Spleen (tissue), 13 donors: Measurements from ENCODE around the gene FAM43B. TPM values are rescaled to one million over a fixed set of nuclear protein-coding genes. Genes with fewer than 3 reads are reported as not detected.

Experiments used
- DNase-seq: peaks from one replicate; pipeline ENCODE4 v3.0.0-alpha.2; 2020
- H3K27ac ChIP-seq, 8 donors: fragments of 200-600 bp; sonication (generic) in 7 of 8; 1 replicate in 4 of 8; 2 replicates in 4 of 8; pipeline versions ENCODE4 v1.5.0 to v1.8.0; 2016 to 2021; ENCODE audit warnings: inconsistent platforms in 4 of 8, mild to moderate bottlenecking in 4 of 8, moderate library complexity in 1 of 8
- H3K27me3 ChIP-seq, 7 donors: fragments of 200-600 bp; sonication (generic) in 6 of 7; replicated peaks in 1 of 7; 1 replicate in 4 of 7; 2 replicates in 3 of 7; pipeline versions ENCODE4 v1.5.0 to v1.8.0; 2016 to 2021; ENCODE audit warnings: inconsistent platforms in 3 of 7, mild to moderate bottlenecking in 1 of 7
- H3K36me3 ChIP-seq, 6 donors: fragments of 200-600 bp; sonication (generic) in 5 of 6; 1 replicate in 4 of 6; 2 replicates in 2 of 6; pipeline versions ENCODE4 v1.5.0 to v1.8.0; 2016 to 2021; ENCODE audit warnings: inconsistent platforms in 2 of 6
- H3K4me1 ChIP-seq, 6 donors: fragments of 200-600 bp; sonication (generic) in 5 of 6; 1 replicate in 3 of 6; 2 replicates in 3 of 6; pipeline versions ENCODE4 v1.5.0 to v1.8.0; 2016 to 2021; ENCODE audit warnings: inconsistent platforms in 3 of 6
- H3K4me3 ChIP-seq, 8 donors: fragments of 200-600 bp; sonication (generic) in 7 of 8; 1 replicate in 4 of 8; 2 replicates in 4 of 8; pipeline versions ENCODE4 v1.5.0 to v1.8.0; 2016 to 2021; ENCODE audit warnings: inconsistent platforms in 4 of 8, mild to moderate bottlenecking in 4 of 8, moderate library complexity in 2 of 8
- H3K9me3 ChIP-seq, 8 donors: fragments of 200-600 bp; sonication (generic) in 7 of 8; 1 replicate in 4 of 8; 2 replicates in 4 of 8; pipeline versions ENCODE4 v1.5.0 to v1.8.0; 2016 to 2021; ENCODE audit warnings: inconsistent platforms in 4 of 8
- CTCF ChIP-seq, 11 experiments: fragments of 200-600 bp in 7 of 11; fragments of 450-650 bp in 4 of 11; sonication (generic) in 4 of 11; IDR thresholded peaks in 8 of 11; conservative IDR thresholded peaks in 3 of 11; 1 replicate in 7 of 11; 2 replicates in 4 of 11; pipeline versions ENCODE4 v1.4.0 to v1.8.0; 2016 to 2021; ENCODE audit warnings: antibody characterized with exemption in 11 of 11, inconsistent platforms in 4 of 11, mild to moderate bottlenecking in 1 of 11
- POLR2A ChIP-seq, 3 donors: fragments of 450-650 bp; IDR thresholded peaks; one replicate each; pipeline ENCODE4 v1.5.1; 2017; ENCODE audit warnings: antibody characterized with exemption in 3 of 3, mild to moderate bottlenecking in 1 of 3
- POLR2AphosphoS5 ChIP-seq, 3 donors: sonication (generic); formaldehyde crosslinking; IDR thresholded peaks; one replicate each; pipeline ENCODE4 v1.5.1; 2017; ENCODE audit warnings: antibody characterized with exemption in 3 of 3
- WGBS, 5 donors: extraction: QIAGEN DNeasy Blood & Tissue Kit in 3 of 5; methylation state at CpG; one replicate each; pipeline versions ENCODE4 v1.1.5 to v1.1.7; 2013 to 2018; 5-methylcytosine and 5-hydroxymethylcytosine counted together
- intact Hi-C: fragments of 100-400 bp; cut with DNase I; formaldehyde crosslinking; loops from one replicate; pipeline ENCODE4 v1.15.0; 2023; ENCODE audit warnings: low total_unique reads
- long read RNA-seq, 2 donors: transcript quantifications; one replicate each; lab custom pipeline, GENCODE V29; 2026
- polyA plus RNA-seq, 3 donors: library from polyadenylated mRNA; stranded (reverse); fragments of 200-250 nt; gene quantifications; one replicate each; pipeline ENCODE4 v1.2.1, GENCODE V29; 2013
- total RNA-seq, 7 donors: library from RNA; depleted of rRNA in 3 of 7; stranded (reverse); fragments of >200 nt in 3 of 7; fragmentation: NEBNext Ultra II Directional in 4 of 7; extraction: Animal tissue kit (Norgen Biotek cat#: 25700) in 4 of 7; gene quantifications; one replicate each; pipeline versions ENCODE4 v1.1.0 to v1.2.1, GENCODE V29; 2016 to 2021
- donor health status: healthy with polysubstance abuse.
- donor health status: DM: no; HTN: no; CAD: no; lungs with moderate emphysema.
- donor health status: DM: no; HTN: no; CAD: no.
- donor health status: Bipolar disorder and iron deficiency.
- donor health status: healthy.
- donor health status: DM: no; HTN: no; CAD: no.
- donor health status: DM: yes; HTN: yes; CAD: no.

The FAM43B gene
- total RNA-seq (under 1 TPM; 0.27 to 0.97 (median 0.79) TPM), polyA plus RNA-seq (under 1 TPM; 0.11 to 0.24 (median 0.22) TPM)
- long read RNA-seq, donor 1, partial matches to known transcripts: 0 of 2 reads
- long read RNA-seq, donor 1, other reads (novel, unspliced or antisense): 0 of 2 reads
- long read RNA-seq, donor 2, partial matches to known transcripts: 0 of 1 reads
- long read RNA-seq, donor 2, other reads (novel, unspliced or antisense): 0 of 1 reads

DNA sequence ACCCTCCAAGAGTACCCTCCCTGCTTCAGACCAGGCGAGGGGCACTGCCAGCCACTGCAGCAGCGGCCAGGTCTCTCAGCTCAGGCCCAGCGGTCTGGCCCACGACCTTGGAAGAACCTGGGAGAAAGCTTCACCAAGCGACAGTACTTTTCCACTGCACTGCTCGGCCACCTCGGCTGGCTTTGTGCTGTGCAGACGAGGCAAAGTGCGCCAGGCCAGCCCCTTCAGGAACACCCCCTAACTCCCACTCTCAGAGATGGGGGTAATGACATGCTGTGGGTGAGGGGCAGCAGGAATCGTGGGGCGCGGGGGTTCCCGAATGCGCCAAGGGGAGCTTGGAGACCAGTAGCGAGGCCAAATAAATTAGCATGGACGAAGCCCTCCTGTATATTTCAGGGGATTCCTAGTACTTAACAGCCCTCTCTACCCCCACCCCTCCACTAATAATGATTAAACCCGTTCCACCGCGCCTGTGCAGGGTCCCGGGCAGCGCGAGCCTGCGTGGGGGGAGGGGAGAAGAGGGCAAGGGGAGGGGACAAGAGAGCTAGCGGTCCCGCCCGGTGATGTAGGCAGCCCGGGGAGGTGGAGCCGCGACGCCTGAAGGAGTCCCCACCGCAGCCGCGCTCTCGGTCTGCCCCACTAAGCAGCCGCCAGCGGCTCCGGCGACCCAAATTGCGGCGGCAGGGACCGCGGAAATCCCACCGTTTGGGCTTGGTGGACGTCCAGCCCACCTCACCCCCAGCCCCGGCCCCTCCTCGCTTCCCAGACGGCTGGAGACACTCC, at the start of gene FAM43B:
Gene FAM43B, plus strand, starts transcription at position 629 of the 783 bp plus-strand sequence. CDS start 401 bp downstream, outside the sequence.
- Histone ChIP-seq H3K36me3 (no peaks in the 10 kb centered on the region), H3K4me3 (peak within 1 kb of the TSS in 7 of 8 donors; percentile 23 to 63 (median 31)), H3K27me3 (peaks cover 0 to 92% (median 32%) of the 10 kb centered on the region in 7 donors), H3K27ac (peak within 1 kb of the TSS in 5 of 8 donors; percentile 12 to 68 (median 59)), H3K4me1 (peaks cover 4 to 46% (median 25%) of the 10 kb centered on the region in 6 donors), H3K9me3 (no peaks in the 10 kb centered on the region)
- no peak for DNase-seq
- 2 to 5% (median 4%) methylated on average over 27 to 47 of the region's 47 CpGs for WGBS, 5 donors
- intact Hi-C loops: no loop called here
- TF ChIP-seq POLR2A (IDR thresholded peaks at IDR 0.05): no peak
- peak; percentile 37 to 72 (median 53) for TF ChIP-seq POLR2AphosphoS5 (IDR thresholded peaks at IDR 0.05)

- Histone ChIP-seq H3K27ac (no peak overlapping the region), H3K4me1 (peaks cover 16 to 56% (median 43%) of the 10 kb centered on the region in 6 donors), H3K27me3 (peaks cover 0 to under 1% (median 0%) of the 10 kb centered on the region in 7 donors), H3K9me3 (no peaks in the 10 kb centered on the region), H3K4me3 (no peak overlapping the region), H3K36me3 (peaks cover 6 to 59% (median 33%) of the 10 kb centered on the region in 6 donors)
- DNase-seq: no peak
- no peak for TF ChIP-seq POLR2A (IDR thresholded peaks at IDR 0.05)
- no peak for TF ChIP-seq POLR2AphosphoS5 (IDR thresholded peaks at IDR 0.05)
- TF ChIP-seq CTCF (IDR thresholded peaks at IDR 0.05 in 8 of 11, conservative IDR thresholded peaks at IDR 0.05 in 3 of 11): no peak
- intact Hi-C loops: no loop called here
- WGBS, 5 donors: 85 to 96% (median 89%) methylated on average over 1 of the region's 1 CpG
Observed at GRCh38 chr1:20505488-20505887, 46.9 kb upstream of the FAM43B start.

- intact Hi-C loops: no loop called here
- TF ChIP-seq POLR2AphosphoS5 (IDR thresholded peaks at IDR 0.05) (no peak), CTCF (IDR thresholded peaks at IDR 0.05 in 8 of 11, conservative IDR thresholded peaks at IDR 0.05 in 3 of 11) (no peak), POLR2A (IDR thresholded peaks at IDR 0.05) (no peak)
- peak overlapping the region in 7 of 8 donors; percentile 81 to 96 (median 88) for H3K27ac ChIP-seq
Observed at GRCh38 chr1:20507248-20507563, 45.2 kb upstream of the FAM43B start.

GRCh38 chr1:20507564-20508410, 44.6 kb upstream of the FAM43B start, which contains the start of gene MUL1:
MUL1 (minus strand) TSS chr1:20508151; CDS start chr1:20508024, 127 bp downstream.
- TF ChIP-seq POLR2A (IDR thresholded peaks at IDR 0.05) (peak in 2 of 3 donors; percentile 38 to 45), POLR2AphosphoS5 (IDR thresholded peaks at IDR 0.05) (peak; percentile 94 to 97 (median 94)), CTCF (IDR thresholded peaks at IDR 0.05 in 8 of 11, conservative IDR thresholded peaks at IDR 0.05 in 3 of 11) (no peak)
- intact Hi-C loops: no loop called here
- DNase-seq: peak; percentile 98
- Histone ChIP-seq H3K36me3 (peaks cover 0 to 36% (median 11%) of the 10 kb centered on the region in 6 donors), H3K27ac (peak within 1 kb of the TSS; percentile 81 to 96 (median 86)), H3K27me3 (peaks cover 0 to 22% (median 0%) of the 10 kb centered on the region in 7 donors), H3K9me3 (no peaks in the 10 kb centered on the region), H3K4me1 (peaks cover 16 to 60% (median 43%) of the 10 kb centered on the region in 6 donors), H3K4me3 (peak within 1 kb of the TSS; percentile 79 to 97 (median 91))
- 0 to 2% (median 1%) methylated on average over 55 to 58 of the region's 58 CpGs for WGBS, 5 donors

More at GRCh38 chr1:20507248-20507563, 45.2 kb upstream of the FAM43B start:
- Histone ChIP-seq H3K36me3 (peaks cover 0 to 41% (median 16%) of the 10 kb centered on the region in 6 donors), H3K4me1 (peaks cover 16 to 60% (median 43%) of the 10 kb centered on the region in 6 donors), H3K27me3 (peaks cover 0 to 16% (median 0%) of the 10 kb centered on the region in 7 donors), H3K9me3 (no peaks in the 10 kb centered on the region), H3K4me3 (peak overlapping the region; percentile 79 to 97 (median 91))
- DNase-seq: no peak
- WGBS, 5 donors: 38 to 52% (median 47%) methylated on average over 5 of the region's 5 CpGs
